Measurements from ENCODE around the gene LZTS2.

LZTS2 gene

GRCh38 chr10:101042118-101042517 is 42.5 kb downstream of the LZTS2 start:
- no peak for DNase-seq (ENCODE audit: low read depth)
- TF ChIP-seq, protein P1, sequence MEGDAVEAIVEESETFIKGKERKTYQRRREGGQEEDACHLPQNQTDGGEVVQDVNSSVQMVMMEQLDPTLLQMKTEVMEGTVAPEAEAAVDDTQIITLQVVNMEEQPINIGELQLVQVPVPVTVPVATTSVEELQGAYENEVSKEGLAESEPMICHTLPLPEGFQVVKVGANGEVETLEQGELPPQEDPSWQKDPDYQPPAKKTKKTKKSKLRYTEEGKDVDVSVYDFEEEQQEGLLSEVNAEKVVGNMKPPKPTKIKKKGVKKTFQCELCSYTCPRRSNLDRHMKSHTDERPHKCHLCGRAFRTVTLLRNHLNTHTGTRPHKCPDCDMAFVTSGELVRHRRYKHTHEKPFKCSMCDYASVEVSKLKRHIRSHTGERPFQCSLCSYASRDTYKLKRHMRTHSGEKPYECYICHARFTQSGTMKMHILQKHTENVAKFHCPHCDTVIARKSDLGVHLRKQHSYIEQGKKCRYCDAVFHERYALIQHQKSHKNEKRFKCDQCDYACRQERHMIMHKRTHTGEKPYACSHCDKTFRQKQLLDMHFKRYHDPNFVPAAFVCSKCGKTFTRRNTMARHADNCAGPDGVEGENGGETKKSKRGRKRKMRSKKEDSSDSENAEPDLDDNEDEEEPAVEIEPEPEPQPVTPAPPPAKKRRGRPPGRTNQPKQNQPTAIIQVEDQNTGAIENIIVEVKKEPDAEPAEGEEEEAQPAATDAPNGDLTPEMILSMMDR (IDR thresholded peaks at IDR 0.05; ENCODE audit: control insufficient read depth, extremely low read depth, insufficient read depth), result no peak
- peak overlapping the region; percentile 49; the same call in 1 of the 2 replicates for H3K4me3 ChIP-seq (ENCODE audit: low read depth, low read length)

DNA sequence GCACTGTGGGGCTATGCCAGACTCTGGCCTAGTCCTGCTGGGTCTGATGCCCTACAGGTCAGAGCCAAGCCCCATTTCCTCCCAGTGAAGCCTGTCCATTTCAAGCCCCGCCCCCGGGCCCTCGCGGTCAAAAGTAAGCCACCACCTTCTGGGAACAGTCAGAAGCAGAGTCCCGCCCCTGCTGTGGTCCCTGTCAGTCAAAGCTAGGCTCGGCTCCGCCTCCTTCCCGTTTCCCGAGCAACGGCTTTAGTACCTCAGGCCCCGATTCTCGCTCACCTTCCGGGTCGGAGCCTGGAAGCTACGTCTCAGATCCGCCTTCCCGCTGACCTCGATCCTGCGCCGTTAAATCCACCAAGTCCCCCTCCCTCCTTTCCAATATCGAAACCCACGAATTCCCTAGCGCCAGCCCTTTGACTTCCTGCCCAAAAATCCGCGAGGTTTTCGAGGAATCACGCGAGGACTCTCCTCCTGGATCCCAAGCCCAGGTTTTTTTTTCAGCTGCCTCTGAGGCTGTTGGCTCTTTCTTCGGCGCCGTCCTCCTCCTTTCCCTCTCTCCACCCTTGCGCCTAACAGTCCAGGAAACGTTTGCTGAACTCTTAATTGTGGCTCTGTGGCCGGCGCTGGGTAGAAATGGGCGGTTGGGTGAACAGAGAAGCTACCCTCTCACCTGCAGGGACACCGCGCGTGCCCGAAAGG is 43.2 kb downstream of the LZTS2 start:
- peak overlapping the region; percentile 49 for H3K4me3 ChIP-seq (ENCODE audit: low read depth, low read length)
- TF ChIP-seq, protein P1 (IDR thresholded peaks at IDR 0.05; ENCODE audit: control insufficient read depth, extremely low read depth, insufficient read depth), result no peak
- DNase-seq (ENCODE audit: low read depth), result peak; percentile 86

- DNase-seq (ENCODE audit: low read depth), result no peak
- H3K4me3 ChIP-seq (ENCODE audit: low read depth, low read length), result peak overlapping the region; percentile 49
- TF ChIP-seq, protein P1 (IDR thresholded peaks at IDR 0.05; ENCODE audit: control insufficient read depth, extremely low read depth, insufficient read depth), result no peak
These were observed 43.7 kb downstream of the LZTS2 start for GRCh38 chr10:101043363-101043707.

- no peak for DNase-seq (ENCODE audit: low read depth)
These were observed 44.5 kb downstream of the LZTS2 start for GRCh38 chr10:101044117-101044516.

DNA sequence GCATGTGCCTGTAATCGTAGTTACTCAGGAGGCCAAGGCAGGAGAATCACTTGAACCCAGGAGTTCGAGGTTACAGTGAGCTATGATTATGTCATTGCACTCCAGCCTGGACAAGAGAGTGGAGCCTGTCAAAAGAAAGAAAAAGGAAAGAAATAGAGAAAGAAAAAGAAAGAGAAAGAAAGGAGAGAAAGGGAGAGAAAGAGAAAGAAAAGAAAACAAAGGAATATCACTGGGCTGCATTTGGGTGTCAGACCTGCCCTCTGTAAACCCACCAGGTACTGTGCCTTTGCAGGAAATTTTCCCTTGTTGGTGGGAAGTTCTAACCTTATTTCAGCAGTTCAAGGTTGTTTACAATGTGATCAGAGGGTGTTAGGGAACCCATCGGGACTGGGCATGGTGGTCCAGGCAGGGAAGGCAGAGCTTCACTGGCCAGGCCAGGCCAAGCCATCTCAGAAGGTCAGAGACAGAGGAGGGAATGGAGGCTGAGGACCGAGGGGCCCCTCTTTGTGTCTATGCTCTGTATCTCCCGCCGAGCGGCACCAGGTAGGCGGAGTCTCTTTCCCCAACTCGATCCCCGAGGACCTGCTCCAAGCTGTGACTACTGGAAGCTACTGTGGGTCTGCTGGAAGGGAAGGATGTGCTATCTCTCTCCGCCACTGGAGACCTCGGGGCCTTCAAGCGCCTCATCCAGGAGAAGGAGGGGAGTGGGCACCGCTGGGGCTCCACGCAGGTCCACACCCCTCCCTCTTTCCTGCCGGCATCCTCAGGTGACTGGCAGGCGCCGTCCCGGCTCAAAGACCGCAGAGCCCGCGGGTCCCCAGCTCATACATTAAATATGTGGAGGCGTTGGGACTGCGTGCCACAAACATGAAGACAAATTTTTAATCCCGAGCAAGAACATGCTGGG is 47.0 kb downstream of the LZTS2 start:
- no peak for DNase-seq (ENCODE audit: low read depth)
- TF ChIP-seq, protein P1 (IDR thresholded peaks at IDR 0.05; ENCODE audit: control insufficient read depth, extremely low read depth, insufficient read depth), result no peak

More at GRCh38 chr10:101044117-101044516, 44.5 kb downstream of the LZTS2 start:
- TF ChIP-seq, protein P1 (IDR thresholded peaks at IDR 0.05; ENCODE audit: control insufficient read depth, extremely low read depth, insufficient read depth), result no peak
- no peak overlapping the region; the same call in 1 of the 2 replicates for H3K4me3 ChIP-seq (ENCODE audit: low read depth, low read length)

GRCh38 chr10:101047268-101047667 is 47.7 kb downstream of the LZTS2 start:
- H3K4me3 ChIP-seq (ENCODE audit: low read depth, low read length), result no peak overlapping the region
- DNase-seq (ENCODE audit: low read depth), result no peak

More for the DNA sequence above, 47.0 kb downstream of the LZTS2 start:
- no peak overlapping the region for H3K4me3 ChIP-seq (ENCODE audit: low read depth, low read length)

More at GRCh38 chr10:101047268-101047667, 47.7 kb downstream of the LZTS2 start:
- TF ChIP-seq, protein P1 (IDR thresholded peaks at IDR 0.05; ENCODE audit: control insufficient read depth, extremely low read depth, insufficient read depth), result no peak

Data from LNCaP clone FGC (cell line).